Measurements from ENCODE around the gene KLHL1.

KLHL1 gene

GRCh38 chr13:70014337-70014736 lies 93.9 kb downstream of the KLHL1 start:
- no peak for DNase-seq

GRCh38 chr13:69999875-70000274 lies 108.4 kb downstream of the KLHL1 start:
- no peak for DNase-seq

- no peak for DNase-seq
Measured at GRCh38 chr13:69997061-69997460, 111.2 kb downstream of the KLHL1 start.

- no peak for DNase-seq
Measured at GRCh38 chr13:69980799-69981198, 127.5 kb downstream of the KLHL1 start.

- no peak for DNase-seq
Measured at GRCh38 chr13:69975496-69975895, 132.8 kb downstream of the KLHL1 start.

GRCh38 chr13:69970520-69970919 lies 137.7 kb downstream of the KLHL1 start:
- peak; percentile 35 for DNase-seq

- DNase-seq: no peak
Measured at GRCh38 chr13:69959046-69959445, 149.2 kb downstream of the KLHL1 start.

GRCh38 chr13:69956839-69957238 lies 151.4 kb downstream of the KLHL1 start:
- no peak for DNase-seq

GRCh38 chr13:69956349-69956748 lies 151.9 kb downstream of the KLHL1 start:
- no peak for DNase-seq

GRCh38 chr13:69955271-69955670 lies 153.0 kb downstream of the KLHL1 start:
- DNase-seq: no peak

GRCh38 chr13:69951412-69951811 lies 156.8 kb downstream of the KLHL1 start:
- DNase-seq: no peak

GRCh38 chr13:69950160-69950559 lies 158.1 kb downstream of the KLHL1 start:
- peak; percentile 4 for DNase-seq

GRCh38 chr13:69948016-69948415 lies 160.2 kb downstream of the KLHL1 start:
- DNase-seq: no peak

GRCh38 chr13:69947582-69947981 lies 160.7 kb downstream of the KLHL1 start:
- DNase-seq: peak; percentile 10

- DNase-seq: peak; percentile 48
Measured at GRCh38 chr13:69946511-69946910, 161.7 kb downstream of the KLHL1 start.

GRCh38 chr13:69935043-69935442 lies 173.2 kb downstream of the KLHL1 start:
- DNase-seq: peak; percentile 30

- DNase-seq: no peak
Measured at GRCh38 chr13:69928262-69928661, 180.0 kb downstream of the KLHL1 start.

GRCh38 chr13:69921156-69921555 lies 187.1 kb downstream of the KLHL1 start:
- DNase-seq: no peak

- DNase-seq: no peak
Measured at GRCh38 chr13:69912630-69913029, 195.6 kb downstream of the KLHL1 start.

GRCh38 chr13:69910800-69911199 lies 197.5 kb downstream of the KLHL1 start:
- DNase-seq: no peak

GRCh38 chr13:69904784-69905183 lies 203.5 kb downstream of the KLHL1 start:
- no peak for DNase-seq

- peak; percentile 9 for DNase-seq
Measured at GRCh38 chr13:69903081-69903480, 205.2 kb downstream of the KLHL1 start.

GRCh38 chr13:69882451-69882850 lies 225.8 kb downstream of the KLHL1 start:
- no peak for DNase-seq

GRCh38 chr13:69879936-69880335 lies 228.3 kb downstream of the KLHL1 start:
- no peak for DNase-seq

- DNase-seq: no peak
Measured at GRCh38 chr13:69872321-69873047, 235.8 kb downstream of the KLHL1 start.

Measured in kidney glomerular epithelial cell (primary cell).